DOHH2 (cell line): ENCODE measurements around the gene PRAMEF12.

Source experiments
- EZH2phosphoT487 ChIP-seq: fragments of 200-600 bp; sonication (generic); IDR thresholded peaks from 2 replicates; pipeline ENCODE4 v1.6.1; 2017; ENCODE audit warnings: borderline replicate concordance, mild to moderate bottlenecking, antibody characterized with exemption, low read length, moderate library complexity, mixed read lengths
- TF ChIP-seq, protein P1 (sequence below): fragments of 200-600 bp; sonication (generic); IDR thresholded peaks from one replicate; pipeline ENCODE4 v1.5.1; 2014; ENCODE audit warnings: antibody characterized with exemption, mild to moderate bottlenecking, low read depth, low read length; ENCODE audit not compliant: poor library complexity, severe bottlenecking

DNA sequence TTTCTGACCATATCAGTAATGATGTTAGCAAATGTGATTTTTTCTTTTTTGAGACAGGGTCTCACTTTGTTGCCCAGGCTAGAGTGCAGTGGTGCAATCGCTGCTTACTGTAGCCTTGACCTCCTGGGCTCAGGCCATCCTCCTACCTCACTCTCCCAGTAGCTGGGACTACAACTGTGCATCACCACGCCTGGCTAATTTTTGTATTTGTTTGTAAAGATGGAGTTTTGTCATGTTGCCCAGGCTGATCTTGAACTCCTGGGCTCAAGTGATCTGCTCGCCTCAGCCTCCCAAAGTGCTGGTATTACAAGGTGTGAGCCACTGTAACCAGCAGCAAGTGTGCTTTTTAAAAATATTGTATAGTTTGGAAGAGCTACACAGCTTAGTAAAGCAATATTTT is 31.6 kb upstream of the PRAMEF12 start:
- TF ChIP-seq, protein P1, sequence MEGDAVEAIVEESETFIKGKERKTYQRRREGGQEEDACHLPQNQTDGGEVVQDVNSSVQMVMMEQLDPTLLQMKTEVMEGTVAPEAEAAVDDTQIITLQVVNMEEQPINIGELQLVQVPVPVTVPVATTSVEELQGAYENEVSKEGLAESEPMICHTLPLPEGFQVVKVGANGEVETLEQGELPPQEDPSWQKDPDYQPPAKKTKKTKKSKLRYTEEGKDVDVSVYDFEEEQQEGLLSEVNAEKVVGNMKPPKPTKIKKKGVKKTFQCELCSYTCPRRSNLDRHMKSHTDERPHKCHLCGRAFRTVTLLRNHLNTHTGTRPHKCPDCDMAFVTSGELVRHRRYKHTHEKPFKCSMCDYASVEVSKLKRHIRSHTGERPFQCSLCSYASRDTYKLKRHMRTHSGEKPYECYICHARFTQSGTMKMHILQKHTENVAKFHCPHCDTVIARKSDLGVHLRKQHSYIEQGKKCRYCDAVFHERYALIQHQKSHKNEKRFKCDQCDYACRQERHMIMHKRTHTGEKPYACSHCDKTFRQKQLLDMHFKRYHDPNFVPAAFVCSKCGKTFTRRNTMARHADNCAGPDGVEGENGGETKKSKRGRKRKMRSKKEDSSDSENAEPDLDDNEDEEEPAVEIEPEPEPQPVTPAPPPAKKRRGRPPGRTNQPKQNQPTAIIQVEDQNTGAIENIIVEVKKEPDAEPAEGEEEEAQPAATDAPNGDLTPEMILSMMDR, result no peak
- TF ChIP-seq EZH2phosphoT487, result no peak
